Right cardiac atrium (tissue), 5 donors: ENCODE data around the gene DENND1A. TPM values are rescaled to one million over a fixed set of nuclear protein-coding genes. Genes with fewer than 3 reads are reported as not detected.

Experiments used
- ATAC-seq, 2 donors: fragments of 200-7000 bp; cut with Tn5 transposase; one replicate each; pipeline versions ENCODE4 v1.8.0 to v1.9.1; 2020; ENCODE audit warnings: moderate library complexity in 2 of 2, mild to moderate bottlenecking in 1 of 2
- DNase-seq, 3 donors: peaks; one replicate each; pipeline ENCODE4 v3.0.0-alpha.2; 2020
- H3K27ac ChIP-seq: one replicate; pipeline ENCODE4 v1.5.1; 2013; ENCODE audit warnings: mild to moderate bottlenecking, low read length, control low read depth, moderate library complexity
- H3K27me3 ChIP-seq: one replicate; pipeline ENCODE4 v1.6.1; 2013; ENCODE audit not compliant: control insufficient read depth, insufficient read depth
- H3K4me1 ChIP-seq: one replicate; pipeline ENCODE4 v1.6.1; 2013; ENCODE audit warnings: low read length; ENCODE audit not compliant: control insufficient read depth, insufficient read depth
- H3K4me3 ChIP-seq: one replicate; pipeline ENCODE4 v1.5.1; 2013; ENCODE audit warnings: low read length, control low read depth
- H3K9me3 ChIP-seq: one replicate; pipeline ENCODE4 v1.6.1; 2013; ENCODE audit warnings: low read length; ENCODE audit not compliant: control insufficient read depth
- WGBS: extraction: QIAGEN DNeasy Blood & Tissue Kit; methylation state at CpG from one replicate; pipeline ENCODE4 v1.1.7; 2013; 5-methylcytosine and 5-hydroxymethylcytosine counted together
- intact Hi-C, 4 donors: fragments of 100-400 bp; cut with DNase I; formaldehyde crosslinking; loops; one replicate each; pipeline versions ENCODE4 v1.11.0 to v1.14.0; 2022 to 2023
- polyA plus RNA-seq: library from polyadenylated mRNA; stranded (reverse); fragments of 200-250 nt; gene quantifications from one replicate; pipeline ENCODE4 v1.2.3, GENCODE V29; 2013
- total RNA-seq, 4 donors: library from RNA; stranded (reverse); fragmentation: NEBNext Ultra II Directional; extraction: Animal tissue kit (Norgen Biotek cat#: 25700); gene quantifications; one replicate each; pipeline ENCODE4 v1.2.1, GENCODE V29; 2021
- donor health status: healthy with polysubstance abuse.
- donor health status: DM: no; HTN: yes; CAD: no.
- donor health status: DM: no; HTN: no; CAD: no.
- donor health status: DM: no; HTN: yes; CAD: no; lungs with severe emphysema.
- donor health status: DM: yes; HTN: yes; CAD: no.

Gene DENND1A
- total and polyA plus RNA-seq, 5 donors: 11.4 to 19.3 (median 17.4) TPM

GRCh38 chr9:123718188-123718587 lies 211.7 kb downstream of the DENND1A start:
- intact Hi-C loops: loop anchor here in 1 of 4 donors (10.0 kb wide), 1 partner anchor 317 kb away; no protein-coding TSS in a partner anchor

GRCh38 chr9:123717581-123718175 lies 212.2 kb downstream of the DENND1A start:
- Histone ChIP-seq H3K4me1 (peaks cover 3% of the 10 kb centered on the region), H3K9me3 (no peaks in the 10 kb centered on the region), H3K27me3 (no peaks in the 10 kb centered on the region), H3K27ac (no peak overlapping the region), H3K4me3 (no peak overlapping the region)
- intact Hi-C loops: loop anchor here in 1 of 4 donors (10.0 kb wide), 1 partner anchor 317 kb away; no protein-coding TSS in a partner anchor
- ATAC-seq (peak in 1 of 2 donors; percentile 71), DNase-seq (no peak)

More at GRCh38 chr9:123718188-123718587, 211.7 kb downstream of the DENND1A start:
- Histone ChIP-seq H3K4me3 (no peak overlapping the region), H3K4me1 (peaks cover 3% of the 10 kb centered on the region), H3K27ac (no peak overlapping the region), H3K27me3 (no peaks in the 10 kb centered on the region), H3K9me3 (no peaks in the 10 kb centered on the region)
- DNase-seq: no peak
- 91% methylated on average over 1 of the region's 1 CpG for WGBS
- ATAC-seq: no peak

GRCh38 chr9:123716339-123716945 lies 213.5 kb downstream of the DENND1A start:
- no peak for ATAC-seq
- DNase-seq: no peak
- Histone ChIP-seq H3K4me3 (no peak overlapping the region), H3K4me1 (peaks cover 3% of the 10 kb centered on the region), H3K27ac (no peak overlapping the region), H3K9me3 (no peaks in the 10 kb centered on the region), H3K27me3 (no peaks in the 10 kb centered on the region)
- WGBS: 92% methylated on average over 8 of the region's 8 CpGs
- intact Hi-C loops: loop anchor here in 1 of 4 donors (10.0 kb wide), 1 partner anchor 318 kb away; no protein-coding TSS in a partner anchor

DNA sequence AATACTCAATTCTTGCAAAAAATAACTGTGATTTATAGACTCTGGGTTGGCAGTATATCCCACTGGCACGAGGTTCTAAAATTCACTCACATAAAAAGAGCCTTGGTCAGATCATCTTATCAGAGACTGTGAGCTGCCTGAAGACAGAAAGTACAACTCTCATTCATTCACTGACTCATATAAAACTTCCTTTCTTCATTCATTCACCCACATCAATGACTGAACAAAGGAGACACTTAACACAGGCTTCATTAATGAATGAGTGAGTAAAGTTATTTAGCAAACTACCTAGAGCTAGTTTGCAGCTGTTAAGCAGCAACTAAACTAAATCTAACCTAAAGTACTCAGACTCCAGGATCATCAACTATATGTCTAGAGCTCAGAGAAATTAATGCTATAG lies 214.7 kb downstream of the DENND1A start:
- Histone ChIP-seq H3K4me1 (peaks cover 3% of the 10 kb centered on the region), H3K27me3 (no peaks in the 10 kb centered on the region), H3K4me3 (no peak overlapping the region), H3K27ac (no peak overlapping the region), H3K9me3 (no peaks in the 10 kb centered on the region)
- intact Hi-C loops: loop anchor here in 1 of 4 donors (10.0 kb wide), 1 partner anchor 320 kb away; no protein-coding TSS in a partner anchor
- DNase-seq (no peak), ATAC-seq (no peak)
- WGBS: 91% methylated on average over 1 of the region's 1 CpG

GRCh38 chr9:123713282-123713681 lies 216.6 kb downstream of the DENND1A start:
- H3K27ac ChIP-seq: no peak overlapping the region
- ATAC-seq (no peak), DNase-seq (no peak)
- H3K4me3 ChIP-seq: no peak overlapping the region
- 94% methylated on average over 2 of the region's 2 CpGs for WGBS
- H3K27me3 ChIP-seq: no peaks in the 10 kb centered on the region
- H3K9me3 ChIP-seq: no peaks in the 10 kb centered on the region
- intact Hi-C loops: loop anchor here in 1 of 4 donors (10.0 kb wide), 1 partner anchor 322 kb away; no protein-coding TSS in a partner anchor
- peaks cover 3% of the 10 kb centered on the region for H3K4me1 ChIP-seq

DNA sequence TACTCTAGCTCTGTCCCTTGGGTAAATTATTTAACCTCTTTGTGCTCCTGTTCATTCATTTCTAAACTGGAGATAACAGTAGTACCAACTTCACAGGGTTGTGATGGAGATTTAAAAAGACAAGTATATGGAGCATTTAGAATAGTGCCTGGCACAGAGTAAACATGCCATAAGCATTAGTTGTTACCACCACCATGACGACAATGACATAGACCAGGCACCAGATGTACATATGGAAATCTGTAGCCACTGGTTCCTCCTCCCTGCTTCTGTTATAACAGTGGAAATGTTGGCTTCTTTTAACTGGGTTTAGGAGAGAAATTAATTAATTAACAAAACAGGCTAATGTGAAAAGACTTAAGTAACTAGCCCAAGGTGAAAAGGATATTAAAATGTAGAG lies 217.5 kb downstream of the DENND1A start:
- no peak overlapping the region for H3K4me3 ChIP-seq
- no peak overlapping the region for H3K27ac ChIP-seq
- ATAC-seq (no peak), DNase-seq (no peak)
- intact Hi-C loops: loop anchor here in 1 of 4 donors (10.0 kb wide), 1 partner anchor 322 kb away; no protein-coding TSS in a partner anchor
- no peaks in the 10 kb centered on the region for H3K9me3 ChIP-seq
- H3K4me1 ChIP-seq: no peaks in the 10 kb centered on the region
- WGBS: 98% methylated on average over 1 of the region's 1 CpG
- no peaks in the 10 kb centered on the region for H3K27me3 ChIP-seq

DNA sequence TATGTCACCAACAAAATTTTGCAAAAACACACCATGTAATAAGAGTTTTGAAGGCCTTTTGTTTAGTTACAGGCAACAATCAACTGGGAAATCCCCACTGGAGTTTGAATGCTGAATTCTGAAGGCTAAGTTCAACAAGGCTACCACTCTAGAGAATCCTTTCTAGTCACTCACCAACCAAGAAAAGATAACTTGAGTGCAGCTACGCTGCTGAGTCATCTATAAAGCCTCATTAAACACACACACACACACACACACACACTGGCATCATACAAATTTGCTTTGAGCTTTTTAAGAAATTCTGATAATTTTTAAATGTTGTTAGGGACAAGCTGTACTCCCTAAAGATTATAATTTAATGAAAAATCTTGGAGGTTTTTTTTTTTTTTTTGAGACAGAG lies 219.6 kb downstream of the DENND1A start:
- H3K4me3 ChIP-seq: no peak overlapping the region
- no peaks in the 10 kb centered on the region for H3K9me3 ChIP-seq
- WGBS: 61% methylated on average over 1 of the region's 1 CpG
- no peaks in the 10 kb centered on the region for H3K27me3 ChIP-seq
- H3K27ac ChIP-seq: no peak overlapping the region
- ATAC-seq: no peak
- no peak for DNase-seq
- intact Hi-C loops: loop anchor here in 1 of 4 donors (10.0 kb wide), 1 partner anchor 325 kb away; no protein-coding TSS in a partner anchor
- H3K4me1 ChIP-seq: no peaks in the 10 kb centered on the region

DNA sequence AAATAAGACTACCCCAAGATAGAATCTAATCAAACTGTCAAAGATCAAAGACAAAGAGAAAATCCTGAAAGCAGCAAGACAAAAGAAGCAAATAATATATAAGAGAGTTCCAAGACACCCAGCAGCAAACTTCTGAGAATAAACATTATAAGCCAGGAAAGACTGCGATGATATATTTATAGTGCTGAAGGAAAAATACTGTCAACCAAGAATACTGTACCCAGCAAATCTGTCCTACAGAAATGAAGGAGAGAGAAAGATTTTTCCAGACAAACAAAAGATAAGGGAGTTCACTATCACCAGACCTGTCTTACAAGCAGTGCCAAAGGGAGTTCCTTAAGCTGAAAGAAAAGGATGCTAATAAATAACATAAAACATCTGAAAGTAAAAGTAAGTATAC lies 227.4 kb downstream of the DENND1A start:
- WGBS: 60% methylated on average over 1 of the region's 1 CpG
- intact Hi-C loops: no loop called here

GRCh38 chr9:123697686-123698085 lies 232.2 kb downstream of the DENND1A start:
- 63% methylated on average over 2 of the region's 2 CpGs for WGBS
- no peaks in the 10 kb centered on the region for H3K9me3 ChIP-seq
- DNase-seq (no peak), ATAC-seq (no peak)
- intact Hi-C loops: no loop called here
- H3K4me1 ChIP-seq: peaks cover 1% of the 10 kb centered on the region
- H3K27me3 ChIP-seq: no peaks in the 10 kb centered on the region
- H3K4me3 ChIP-seq: no peak overlapping the region
- no peak overlapping the region for H3K27ac ChIP-seq

More for the DNA sequence above, 227.4 kb downstream of the DENND1A start:
- DNase-seq: no peak
- Histone ChIP-seq H3K27ac (no peak overlapping the region), H3K4me1 (peaks cover 1% of the 10 kb centered on the region), H3K27me3 (no peaks in the 10 kb centered on the region), H3K9me3 (no peaks in the 10 kb centered on the region), H3K4me3 (no peak overlapping the region)
- ATAC-seq: no peak

- Histone ChIP-seq H3K27me3 (no peaks in the 10 kb centered on the region), H3K4me3 (no peak overlapping the region), H3K9me3 (no peaks in the 10 kb centered on the region), H3K4me1 (peaks cover 3% of the 10 kb centered on the region), H3K27ac (no peak overlapping the region)
- ATAC-seq (no peak), DNase-seq (no peak)
- intact Hi-C loops: no loop called here
- WGBS: 91% methylated on average over 4 of the region's 4 CpGs
Measured at GRCh38 chr9:123696476-123696875, 233.4 kb downstream of the DENND1A start.

GRCh38 chr9:123695386-123695785 lies 234.5 kb downstream of the DENND1A start:
- Histone ChIP-seq H3K27me3 (no peaks in the 10 kb centered on the region), H3K9me3 (no peaks in the 10 kb centered on the region), H3K4me3 (no peak overlapping the region), H3K27ac (no peak overlapping the region), H3K4me1 (peaks cover 6% of the 10 kb centered on the region)
- intact Hi-C loops: no loop called here
- WGBS: 97% methylated on average over 3 of the region's 3 CpGs
- no peak for ATAC-seq
- no peak for DNase-seq
